ENCODE results near the gene EXOC4.

GRCh38 chr7:134108802-134109201 lies 855.9 kb downstream of the EXOC4 start:
- TF ChIP-seq CTCF (IDR thresholded peaks at IDR 0.05) (no peak), POLR2A (IDR thresholded peaks at IDR 0.05) (no peak)
